Sigmoid colon (tissue), 7 donors: Measurements from ENCODE around the gene PLRG1. TPM values are rescaled to one million over a fixed set of nuclear protein-coding genes. Genes with fewer than 3 reads are reported as not detected.

Experiments
- DNase-seq: peaks from one replicate; pipeline ENCODE4 v3.0.0-alpha.2; 2019
- H3K27ac ChIP-seq, 4 donors: fragments of 200-600 bp; sonication (generic); one replicate each; pipeline ENCODE4 v1.5.1; 2016 to 2019; ENCODE audit warnings: mild to moderate bottlenecking in 1 of 4
- H3K27me3 ChIP-seq, 3 donors: fragments of 200-600 bp; sonication (generic); one replicate each; pipeline ENCODE4 v1.5.1; 2019; ENCODE audit warnings: mild to moderate bottlenecking in 1 of 3
- H3K36me3 ChIP-seq, 4 donors: fragments of 200-600 bp; sonication (generic); one replicate each; pipeline ENCODE4 v1.5.1; 2016 to 2019
- H3K4me1 ChIP-seq, 4 donors: fragments of 200-600 bp; sonication (generic); one replicate each; pipeline ENCODE4 v1.5.1; 2017 to 2019
- H3K4me3 ChIP-seq, 4 donors: fragments of 200-600 bp; sonication (generic); one replicate each; pipeline ENCODE4 v1.5.1; 2017 to 2019; ENCODE audit warnings: mild to moderate bottlenecking in 2 of 4, moderate library complexity in 1 of 4
- H3K9me3 ChIP-seq, 4 donors: fragments of 200-600 bp in 3 of 4; sonication (generic) in 3 of 4; one replicate each; pipeline versions ENCODE4 v1.5.1 to v1.6.1; 2013 to 2019
- CTCF ChIP-seq, 4 experiments: fragments of 450-650 bp in 3 of 4; fragments of 200-600 bp in 1 of 4; IDR thresholded peaks; one replicate each; pipeline ENCODE4 v1.5.1; 2016 to 2019; ENCODE audit warnings: antibody characterized with exemption in 4 of 4, mild to moderate bottlenecking in 3 of 4, moderate library complexity in 2 of 4
- EP300 ChIP-seq, 4 donors: sonication (generic); formaldehyde crosslinking; IDR thresholded peaks; one replicate each; pipeline ENCODE4 v1.6.1; 2017; ENCODE audit warnings: antibody characterized with exemption in 4 of 4
- POLR2A ChIP-seq, 2 donors: fragments of 450-650 bp; IDR thresholded peaks; one replicate each; pipeline ENCODE4 v1.6.1; 2016; ENCODE audit warnings: antibody characterized with exemption in 2 of 2, mild to moderate bottlenecking in 2 of 2, moderate library complexity in 2 of 2
- POLR2AphosphoS5 ChIP-seq, 4 donors: sonication (generic); formaldehyde crosslinking; IDR thresholded peaks; one replicate each; pipeline ENCODE4 v1.6.1; 2017; ENCODE audit warnings: antibody characterized with exemption in 4 of 4
- WGBS, 2 donors: extraction: QIAGEN DNeasy Blood & Tissue Kit; methylation state at CpG; one replicate each; pipeline ENCODE4 v1.1.7; 2013; 5-methylcytosine and 5-hydroxymethylcytosine counted together
- intact Hi-C: fragments of 100-400 bp; cut with DNase I; formaldehyde crosslinking; loops from one replicate; pipeline ENCODE4 v1.15.1; 2023
- polyA plus RNA-seq, 3 donors: library from polyadenylated mRNA; stranded (reverse); fragments of 200-250 nt; gene quantifications; one replicate each; pipeline ENCODE4 v1.2.3, GENCODE V29; 2013
- total RNA-seq, 4 donors: library from RNA; depleted of rRNA; stranded (reverse); fragments of >200 nt; gene quantifications; one replicate each; pipeline ENCODE4 v1.1.0, GENCODE V29; 2016
- donor health status: healthy with polysubstance abuse.
- donor health status: Bipolar disorder and iron deficiency.
- donor health status: healthy.

Gene PLRG1
- total and polyA plus RNA-seq, 7 donors, result 24.7 to 73.1 (median 41.3) TPM

DNA sequence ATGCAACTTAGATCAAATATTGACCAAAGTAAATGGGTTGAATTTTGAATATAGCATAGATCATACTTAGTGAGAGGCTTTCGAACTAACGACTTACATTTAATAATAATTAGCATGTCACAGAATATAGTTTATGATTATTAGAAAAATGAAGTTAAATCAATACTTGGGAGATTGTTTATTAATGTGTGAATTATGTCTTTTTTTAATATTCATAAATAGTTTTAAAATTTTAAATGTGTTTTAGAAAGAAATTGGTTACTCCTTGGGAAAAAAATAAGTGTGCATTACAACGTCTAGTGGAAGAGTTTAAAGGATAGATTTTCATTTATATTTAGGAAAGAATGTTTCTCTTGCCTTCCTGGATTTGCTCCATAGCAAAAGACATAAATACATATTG is 33.0 kb upstream of the PLRG1 start:
- no peak overlapping the region for H3K27ac ChIP-seq
- intact Hi-C loops, result no loop called here
- H3K4me3 ChIP-seq, result no peak overlapping the region
- TF ChIP-seq POLR2A (IDR thresholded peaks at IDR 0.05) (no peak), POLR2AphosphoS5 (IDR thresholded peaks at IDR 0.05) (no peak), EP300 (IDR thresholded peaks at IDR 0.05) (no peak), CTCF (IDR thresholded peaks at IDR 0.05) (no peak)
- H3K36me3 ChIP-seq, result no peaks in the 10 kb centered on the region
- WGBS, 2 donors, result 85 to 89% methylated on average over 3 of the region's 3 CpGs
- no peaks in the 10 kb centered on the region for H3K4me1 ChIP-seq
- DNase-seq, result no peak
- no peaks in the 10 kb centered on the region for H3K9me3 ChIP-seq
- H3K27me3 ChIP-seq, result no peaks in the 10 kb centered on the region

DNA sequence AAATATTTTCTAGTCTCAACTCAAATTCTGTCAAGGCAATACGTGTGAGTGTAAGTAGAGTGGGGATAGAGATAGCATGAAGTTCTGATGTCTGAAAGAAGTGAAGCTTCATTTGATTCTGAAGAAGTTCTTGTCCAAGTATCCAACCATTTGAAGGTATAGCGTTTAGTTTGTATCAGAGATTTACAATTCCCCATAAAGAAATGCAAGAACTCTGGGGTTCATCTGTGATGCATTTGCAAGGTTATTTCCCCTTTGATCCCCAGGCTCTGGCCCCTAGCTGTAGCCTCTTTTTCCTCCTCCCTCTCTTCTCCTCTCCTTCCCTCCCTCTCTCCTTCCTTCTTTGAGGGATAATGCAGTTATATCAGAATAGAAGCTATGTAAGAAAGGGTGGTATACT is 32.5 kb upstream of the PLRG1 start:
- H3K4me1 ChIP-seq, result no peaks in the 10 kb centered on the region
- intact Hi-C loops, result no loop called here
- no peaks in the 10 kb centered on the region for H3K27me3 ChIP-seq
- H3K4me3 ChIP-seq, result no peak overlapping the region
- WGBS, 2 donors, result 67 to 90% methylated on average over 2 of the region's 2 CpGs
- no peak overlapping the region for H3K27ac ChIP-seq
- TF ChIP-seq POLR2AphosphoS5 (IDR thresholded peaks at IDR 0.05), result no peak
- TF ChIP-seq CTCF (IDR thresholded peaks at IDR 0.05), result no peak
- TF ChIP-seq POLR2A (IDR thresholded peaks at IDR 0.05), result no peak
- no peak for TF ChIP-seq EP300 (IDR thresholded peaks at IDR 0.05)
- DNase-seq, result no peak
- H3K36me3 ChIP-seq, result no peaks in the 10 kb centered on the region
- no peaks in the 10 kb centered on the region for H3K9me3 ChIP-seq

GRCh38 chr4:154579927-154580326 is 29.7 kb upstream of the PLRG1 start:
- intact Hi-C loops, result no loop called here
- Histone ChIP-seq H3K36me3 (no peaks in the 10 kb centered on the region), H3K9me3 (no peaks in the 10 kb centered on the region), H3K27ac (no peak overlapping the region), H3K4me3 (no peak overlapping the region), H3K27me3 (no peaks in the 10 kb centered on the region), H3K4me1 (no peaks in the 10 kb centered on the region)
- TF ChIP-seq EP300 (IDR thresholded peaks at IDR 0.05), result no peak
- TF ChIP-seq CTCF (IDR thresholded peaks at IDR 0.05), result no peak
- no peak for TF ChIP-seq POLR2A (IDR thresholded peaks at IDR 0.05)
- no peak for TF ChIP-seq POLR2AphosphoS5 (IDR thresholded peaks at IDR 0.05)
- no peak for DNase-seq

GRCh38 chr4:154578919-154579318 is 28.7 kb upstream of the PLRG1 start:
- DNase-seq, result no peak
- H3K27me3 ChIP-seq, result no peaks in the 10 kb centered on the region
- no peak for TF ChIP-seq POLR2AphosphoS5 (IDR thresholded peaks at IDR 0.05)
- TF ChIP-seq CTCF (IDR thresholded peaks at IDR 0.05), result no peak
- no peak for TF ChIP-seq EP300 (IDR thresholded peaks at IDR 0.05)
- no peak for TF ChIP-seq POLR2A (IDR thresholded peaks at IDR 0.05)
- no peaks in the 10 kb centered on the region for H3K36me3 ChIP-seq
- no peaks in the 10 kb centered on the region for H3K9me3 ChIP-seq
- H3K27ac ChIP-seq, result no peak overlapping the region
- WGBS, 2 donors, result 71 to 88% methylated on average over 1 of the region's 1 CpG
- no peak overlapping the region for H3K4me3 ChIP-seq
- no peaks in the 10 kb centered on the region for H3K4me1 ChIP-seq
- intact Hi-C loops, result no loop called here

DNA sequence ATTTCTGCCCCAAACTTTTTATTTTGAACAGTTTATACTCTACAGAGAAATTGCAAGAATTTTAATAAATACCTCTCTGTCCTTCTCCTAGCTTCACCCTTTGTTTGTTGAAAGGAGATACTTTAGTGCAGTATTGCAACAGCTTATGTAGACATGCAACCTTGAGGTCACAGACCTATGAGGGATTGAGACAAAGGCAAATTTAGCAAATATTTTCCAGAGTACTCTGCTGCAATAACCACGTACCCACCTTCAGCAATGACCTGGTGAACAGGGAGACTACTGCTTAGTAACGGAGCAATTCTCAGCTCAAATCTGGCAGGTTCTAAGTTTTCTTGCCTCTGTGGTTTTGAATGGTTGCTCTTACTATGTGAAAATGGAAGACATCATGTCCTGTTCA is 27.1 kb upstream of the PLRG1 start:
- Histone ChIP-seq H3K27ac (no peak overlapping the region), H3K9me3 (no peaks in the 10 kb centered on the region), H3K4me3 (no peak overlapping the region), H3K36me3 (no peaks in the 10 kb centered on the region), H3K27me3 (no peaks in the 10 kb centered on the region), H3K4me1 (no peaks in the 10 kb centered on the region)
- no peak for TF ChIP-seq EP300 (IDR thresholded peaks at IDR 0.05)
- no peak for TF ChIP-seq CTCF (IDR thresholded peaks at IDR 0.05)
- no peak for TF ChIP-seq POLR2A (IDR thresholded peaks at IDR 0.05)
- TF ChIP-seq POLR2AphosphoS5 (IDR thresholded peaks at IDR 0.05), result no peak
- DNase-seq, result no peak
- WGBS, 2 donors, result 91 to 93% methylated on average over 2 of the region's 2 CpGs
- intact Hi-C loops, result no loop called here
